HL-60 (cell line): ENCODE results near the gene HAO2.

ENCODE experiments used
- DNase-seq, 2 experiments: peaks; one replicate each; pipeline ENCODE4 v3.0.0-alpha.2; 2010 to 2020; ENCODE audit warnings: low read depth in 1 of 2, low spot score in 1 of 2
- H3K27ac ChIP-seq: fragments of 250-450 bp; sonication (Bioruptor Pico); replicated peaks from 2 replicates; pipeline ENCODE4 v1.5.1; 2020; ENCODE audit warnings: mild to moderate bottlenecking, moderate library complexity
- H3K27me3 ChIP-seq: fragments of 250-450 bp; sonication (Bioruptor Pico); 2 replicates; pipeline ENCODE4 v1.5.1; 2021; ENCODE audit warnings: mild to moderate bottlenecking, moderate library complexity; ENCODE audit not compliant: insufficient read depth, poor library complexity, severe bottlenecking
- H3K4me3 ChIP-seq: replicated peaks from 2 replicates; pipeline ENCODE4 v1.5.1; 2011; ENCODE audit warnings: mild to moderate bottlenecking, control low read depth, low read length; ENCODE audit not compliant: insufficient read depth
- CTCF ChIP-seq: IDR thresholded peaks from one replicate; pipeline ENCODE4 v1.5.1; 2011; ENCODE audit warnings: low read length, control low read depth, inconsistent platforms; ENCODE audit not compliant: insufficient read depth
- GABPA ChIP-seq: IDR thresholded peaks from 2 replicates; pipeline ENCODE4 v1.6.1; 2012; ENCODE audit warnings: low read depth
- POLR2AphosphoS5 ChIP-seq: IDR thresholded peaks from 2 replicates; pipeline ENCODE4 v1.6.1; 2012; ENCODE audit warnings: low read depth
- REST ChIP-seq: IDR thresholded peaks from 2 replicates; pipeline ENCODE4 v1.6.1; 2012; ENCODE audit warnings: low read depth; ENCODE audit not compliant: insufficient replicate concordance
- SPI1 ChIP-seq: IDR thresholded peaks from 2 replicates; pipeline ENCODE4 v1.6.1; 2012; ENCODE audit warnings: low read depth, mild to moderate bottlenecking, borderline replicate concordance
- long read RNA-seq: library from polyadenylated mRNA; unstranded; transcript quantifications from one replicate; pipeline ENCODE4 v2.0.0, GENCODE V29; 2020

Gene HAO2
- long read RNA-seq: 0 reads

GRCh38 chr1:119368554-119368953 is at the start of gene HAO2:
Gene HAO2, plus strand, starts transcription at chr1:119368785. Its CDS starts 12,301 bp downstream, at chr1:119381086.
- DNase-seq: no peak
- peaks cover 9% of the 10 kb centered on the region for H3K27me3 ChIP-seq

GRCh38 chr1:119320100-119320499 is 48.5 kb upstream of the HAO2 start:
- no peak for DNase-seq
- Histone ChIP-seq H3K4me3 (no peak overlapping the region), H3K27me3 (no peaks in the 10 kb centered on the region), H3K27ac (no peak overlapping the region)
- TF ChIP-seq POLR2AphosphoS5: no peak
- TF ChIP-seq REST: no peak
- TF ChIP-seq CTCF: no peak
- TF ChIP-seq GABPA: no peak
- TF ChIP-seq SPI1: no peak

More at GRCh38 chr1:119368554-119368953, at the start of gene HAO2:
- Histone ChIP-seq H3K27ac (no peak within 1 kb of the TSS), H3K4me3 (no peak within 1 kb of the TSS)
- TF ChIP-seq CTCF (no peak), GABPA (no peak), REST (no peak), SPI1 (no peak), POLR2AphosphoS5 (no peak)

- Histone ChIP-seq H3K27ac (no peak overlapping the region), H3K4me3 (no peak overlapping the region), H3K27me3 (peaks cover 3% of the 10 kb centered on the region)
- TF ChIP-seq SPI1 (no peak), CTCF (no peak), GABPA (no peak), REST (no peak), POLR2AphosphoS5 (no peak)
- DNase-seq: no peak
Measured at GRCh38 chr1:119321666-119322419, 46.7 kb upstream of the HAO2 start.
